Keratinocyte (primary cell): ENCODE data around the gene MAML2. TPM values are rescaled to one million over a fixed set of nuclear protein-coding genes. Genes with fewer than 3 reads are reported as not detected.

Experiments
- DNase-seq: peaks from one replicate; pipeline ENCODE4 v3.0.0-alpha.2; 2011; ENCODE audit warnings: low read depth, missing footprints, low spot score
- FAIRE-seq: peaks from 2 replicates; lab custom pipeline; 2011; peaks lifted over from hg19 to GRCh38; lab: Jason Lieb, UNC
- H2AFZ ChIP-seq: 2 replicates; pipeline ENCODE4 v1.6.0; 2012; ENCODE audit warnings: low read length, control low read depth, inconsistent platforms; ENCODE audit not compliant: control insufficient read depth
- H3K27ac ChIP-seq: 2 replicates; pipeline ENCODE4 v1.5.1; 2011; ENCODE audit warnings: low read length; ENCODE audit not compliant: control insufficient read depth, insufficient read depth
- H3K27me3 ChIP-seq: 3 replicates; pipeline ENCODE4 v1.6.0; 2011; ENCODE audit warnings: low read length; ENCODE audit not compliant: control insufficient read depth, insufficient read depth; ENCODE audit errors: extremely low read depth
- H3K36me3 ChIP-seq, 2 experiments: 2 replicates in 1 of 2; 3 replicates in 1 of 2; pipeline ENCODE4 v1.5.1; 2011; ENCODE audit warnings: low read length in 2 of 2, mild to moderate bottlenecking in 1 of 2; ENCODE audit not compliant: control insufficient read depth in 2 of 2, insufficient read depth in 2 of 2; ENCODE audit errors: extremely low read depth in 1 of 2
- H3K4me1 ChIP-seq: 3 replicates; pipeline ENCODE4 v1.5.1; 2011; ENCODE audit warnings: low read length; ENCODE audit not compliant: control insufficient read depth, insufficient read depth; ENCODE audit errors: extremely low read depth
- H3K4me2 ChIP-seq: 3 replicates; pipeline ENCODE4 v1.6.0; 2011; ENCODE audit warnings: low read depth, low read length; ENCODE audit not compliant: control insufficient read depth, insufficient read depth; ENCODE audit errors: extremely low read depth
- H3K4me3 ChIP-seq, 3 experiments: fragments of 200-600 bp in 1 of 3; sonication (generic) in 1 of 3; 2 replicates in 2 of 3; 3 replicates in 1 of 3; pipeline ENCODE4 v1.5.1; 2011 to 2016; ENCODE audit warnings: low read length in 3 of 3, mild to moderate bottlenecking in 3 of 3, control low read depth in 2 of 3, inconsistent platforms in 1 of 3, low read depth in 1 of 3, mixed read lengths in 1 of 3, mixed run types in 1 of 3, moderate library complexity in 1 of 3; ENCODE audit not compliant: control insufficient read depth in 2 of 3, insufficient read depth in 2 of 3; ENCODE audit errors: extremely low read depth in 1 of 3
- H3K79me2 ChIP-seq: 2 replicates; pipeline ENCODE4 v1.6.0; 2012; ENCODE audit warnings: low read length; ENCODE audit not compliant: control insufficient read depth, insufficient read depth
- H3K9ac ChIP-seq: 3 replicates; pipeline ENCODE4 v1.6.0; 2011; ENCODE audit warnings: low read length; ENCODE audit not compliant: control insufficient read depth, insufficient read depth; ENCODE audit errors: extremely low read depth
- H3K9me1 ChIP-seq: 3 replicates; pipeline ENCODE4 v1.6.0; 2011; ENCODE audit warnings: low read length; ENCODE audit not compliant: control insufficient read depth, insufficient read depth; ENCODE audit errors: extremely low read depth
- H3K9me3 ChIP-seq: 2 replicates; pipeline ENCODE4 v1.5.1; 2012; ENCODE audit warnings: low read depth, low read length; ENCODE audit not compliant: control insufficient read depth
- H4K20me1 ChIP-seq: 3 replicates; pipeline ENCODE4 v1.6.0; 2011; ENCODE audit warnings: low read length; ENCODE audit not compliant: control insufficient read depth, insufficient read depth; ENCODE audit errors: extremely low read depth
- EZH2 ChIP-seq: IDR thresholded peaks from one replicate; pipeline ENCODE4 v1.6.1; 2012; ENCODE audit warnings: inconsistent platforms, mild to moderate bottlenecking, low read length, moderate library complexity
- dilution Hi-C: fragments of 300-500 bp; cut with MboI; formaldehyde crosslinking; loops from one replicate; pipeline ENCODE4 v1.7.0; 2020; ENCODE audit warnings: low sequenced_read_pairs; ENCODE audit not compliant: extremely low pct_ligation_motif_present
- polyA plus RNA-seq, 5 experiments: library from polyadenylated mRNA; depleted of rRNA in 3 of 5; stranded (reverse) in 3 of 5; stranded (forward) in 1 of 5; unstranded in 1 of 5; fragments of >200 nt; gene quantifications; 1 replicate in 1 of 5; 2 replicates in 3 of 5; 3 replicates in 1 of 5; pipeline versions ENCODE4 v1.2.1 to v1.2.3, GENCODE V29; 2011 to 2012; ENCODE audit warnings: missing spikeins in 2 of 5, low read depth in 1 of 5, low replicate concordance in 1 of 5
- TF ChIP-seq, protein P1 (sequence below), 3 experiments: IDR thresholded peaks in 1 of 3; conservative IDR thresholded peaks in 1 of 3; optimal IDR thresholded peaks in 1 of 3; 2 replicates in 2 of 3; 3 replicates in 1 of 3; pipeline versions ENCODE3 to v1.5.1; 2011; ENCODE audit warnings: low read length in 3 of 3, mild to moderate bottlenecking in 3 of 3, moderate library complexity in 2 of 3, control low read depth in 1 of 3, inconsistent platforms in 1 of 3; ENCODE audit not compliant: insufficient read depth in 2 of 3; ENCODE audit errors: extremely low read depth in 1 of 3

MAML2 gene
- polyA plus RNA-seq, 1 donor (not counting 4 experiments of a cell fraction or from before 2014, with no cell fraction given), result 4.2 TPM

DNA sequence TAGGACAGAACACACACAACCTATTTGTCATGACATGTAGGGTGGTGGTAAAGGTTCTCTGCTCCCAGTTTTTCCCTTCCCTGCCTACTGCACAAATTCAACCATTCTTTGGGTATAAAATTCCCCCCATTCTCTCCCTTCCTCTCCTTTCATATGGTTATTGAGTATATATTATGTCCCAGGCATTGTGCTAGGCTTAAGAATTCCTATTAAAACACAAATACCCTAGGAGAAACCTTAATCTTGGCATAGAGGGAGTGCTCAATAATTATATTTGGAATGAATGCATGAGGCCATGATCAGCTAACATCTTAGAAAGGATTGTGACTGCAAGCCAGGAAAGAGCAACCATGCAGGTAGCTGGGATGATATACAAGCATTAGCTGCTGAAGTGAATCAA lies 298.7 kb downstream of the MAML2 start:
- Histone ChIP-seq H3K27me3 (no peaks in the 10 kb centered on the region), H3K79me2 (no peaks in the 10 kb centered on the region), H3K27ac (no peak overlapping the region), H3K9me1 (peaks cover 2% of the 10 kb centered on the region), H2AFZ (no peak overlapping the region), H3K4me2 (no peak overlapping the region), H3K9ac (no peak overlapping the region), H3K4me3 (no peak overlapping the region), H3K36me3 (no peaks in the 10 kb centered on the region), H4K20me1 (no peaks in the 10 kb centered on the region), H3K9me3 (no peaks in the 10 kb centered on the region), H3K4me1 (no peaks in the 10 kb centered on the region)
- dilution Hi-C loops, result no loop called here
- FAIRE-seq, result no peak
- no peak for DNase-seq
- TF ChIP-seq EZH2, result no peak
- TF ChIP-seq, protein P1, sequence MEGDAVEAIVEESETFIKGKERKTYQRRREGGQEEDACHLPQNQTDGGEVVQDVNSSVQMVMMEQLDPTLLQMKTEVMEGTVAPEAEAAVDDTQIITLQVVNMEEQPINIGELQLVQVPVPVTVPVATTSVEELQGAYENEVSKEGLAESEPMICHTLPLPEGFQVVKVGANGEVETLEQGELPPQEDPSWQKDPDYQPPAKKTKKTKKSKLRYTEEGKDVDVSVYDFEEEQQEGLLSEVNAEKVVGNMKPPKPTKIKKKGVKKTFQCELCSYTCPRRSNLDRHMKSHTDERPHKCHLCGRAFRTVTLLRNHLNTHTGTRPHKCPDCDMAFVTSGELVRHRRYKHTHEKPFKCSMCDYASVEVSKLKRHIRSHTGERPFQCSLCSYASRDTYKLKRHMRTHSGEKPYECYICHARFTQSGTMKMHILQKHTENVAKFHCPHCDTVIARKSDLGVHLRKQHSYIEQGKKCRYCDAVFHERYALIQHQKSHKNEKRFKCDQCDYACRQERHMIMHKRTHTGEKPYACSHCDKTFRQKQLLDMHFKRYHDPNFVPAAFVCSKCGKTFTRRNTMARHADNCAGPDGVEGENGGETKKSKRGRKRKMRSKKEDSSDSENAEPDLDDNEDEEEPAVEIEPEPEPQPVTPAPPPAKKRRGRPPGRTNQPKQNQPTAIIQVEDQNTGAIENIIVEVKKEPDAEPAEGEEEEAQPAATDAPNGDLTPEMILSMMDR (optimal IDR thresholded peaks at IDR 0.05 in 1 of 3, IDR thresholded peaks at IDR 0.05 in 1 of 3, conservative IDR thresholded peaks at IDR 0.05 in 1 of 3; ENCODE audit: extremely low read depth in 1 of 3, insufficient read depth in 2 of 3, low read length in 3 of 3), result no peak

DNA sequence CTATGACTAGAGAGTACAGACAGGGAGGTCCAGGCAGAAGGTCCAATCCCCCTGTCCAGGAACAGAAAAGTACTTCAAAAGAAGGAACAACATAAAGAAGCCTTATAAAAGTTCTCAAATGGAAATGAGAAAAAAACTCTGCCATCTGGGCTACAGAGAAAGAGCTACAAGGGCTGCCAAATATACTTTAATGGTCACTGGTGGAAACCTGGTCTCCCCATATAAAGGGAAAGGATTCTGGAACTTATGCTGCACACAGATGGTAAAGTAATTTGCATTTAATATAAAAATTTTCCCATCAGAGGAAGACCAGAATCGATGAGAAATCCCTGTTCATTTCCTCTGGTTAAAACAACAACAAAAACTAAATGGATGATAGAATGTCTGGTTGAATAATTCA lies 299.7 kb downstream of the MAML2 start:
- H4K20me1 ChIP-seq, result no peaks in the 10 kb centered on the region
- no peak overlapping the region for H2AFZ ChIP-seq
- H3K9ac ChIP-seq, result no peak overlapping the region
- H3K79me2 ChIP-seq, result no peaks in the 10 kb centered on the region
- DNase-seq (no peak), FAIRE-seq (no peak)
- dilution Hi-C loops, result no loop called here
- no peaks in the 10 kb centered on the region for H3K9me3 ChIP-seq
- TF ChIP-seq, protein P1 (optimal IDR thresholded peaks at IDR 0.05 in 1 of 3, IDR thresholded peaks at IDR 0.05 in 1 of 3, conservative IDR thresholded peaks at IDR 0.05 in 1 of 3; ENCODE audit: extremely low read depth in 1 of 3, insufficient read depth in 2 of 3, low read length in 3 of 3), result no peak
- no peak for TF ChIP-seq EZH2
- peaks cover 3% of the 10 kb centered on the region for H3K4me1 ChIP-seq
- peaks cover 2% of the 10 kb centered on the region for H3K9me1 ChIP-seq
- H3K27me3 ChIP-seq, result no peaks in the 10 kb centered on the region
- no peaks in the 10 kb centered on the region for H3K36me3 ChIP-seq
- no peak overlapping the region for H3K27ac ChIP-seq
- no peak overlapping the region for H3K4me2 ChIP-seq
- no peak overlapping the region for H3K4me3 ChIP-seq
